PFSK-1 (cell line): ENCODE data around the gene RPS5.

Experiments
- FOXP2 ChIP-seq: optimal IDR thresholded peaks from 2 replicates; pipeline ENCODE3; 2011; ENCODE audit warnings: borderline replicate concordance, control low read depth, inconsistent platforms; ENCODE audit not compliant: insufficient read depth; ENCODE audit errors: extremely low read length, extremely low read depth
- POLR2AphosphoS5 ChIP-seq: IDR thresholded peaks from 2 replicates; pipeline ENCODE4 v1.6.1; 2012; ENCODE audit warnings: low read depth, mild to moderate bottlenecking, control low read depth, low read length, moderate library complexity
- TAF1 ChIP-seq: IDR thresholded peaks from 2 replicates; pipeline ENCODE4 v1.6.1; 2012; ENCODE audit warnings: low read length, control low read depth, borderline replicate concordance; ENCODE audit not compliant: insufficient read depth
- TF ChIP-seq, protein P1 (sequence below), 2 experiments: IDR thresholded peaks; 2 replicates each; pipeline versions ENCODE4 v1.6.1 to v1.8.0; 2011 to 2012; ENCODE audit warnings: low read depth in 2 of 2, low read length in 2 of 2, control low read depth in 1 of 2, inconsistent platforms in 1 of 2, mild to moderate bottlenecking in 1 of 2, moderate library complexity in 1 of 2; ENCODE audit not compliant: insufficient read depth in 1 of 2

DNA sequence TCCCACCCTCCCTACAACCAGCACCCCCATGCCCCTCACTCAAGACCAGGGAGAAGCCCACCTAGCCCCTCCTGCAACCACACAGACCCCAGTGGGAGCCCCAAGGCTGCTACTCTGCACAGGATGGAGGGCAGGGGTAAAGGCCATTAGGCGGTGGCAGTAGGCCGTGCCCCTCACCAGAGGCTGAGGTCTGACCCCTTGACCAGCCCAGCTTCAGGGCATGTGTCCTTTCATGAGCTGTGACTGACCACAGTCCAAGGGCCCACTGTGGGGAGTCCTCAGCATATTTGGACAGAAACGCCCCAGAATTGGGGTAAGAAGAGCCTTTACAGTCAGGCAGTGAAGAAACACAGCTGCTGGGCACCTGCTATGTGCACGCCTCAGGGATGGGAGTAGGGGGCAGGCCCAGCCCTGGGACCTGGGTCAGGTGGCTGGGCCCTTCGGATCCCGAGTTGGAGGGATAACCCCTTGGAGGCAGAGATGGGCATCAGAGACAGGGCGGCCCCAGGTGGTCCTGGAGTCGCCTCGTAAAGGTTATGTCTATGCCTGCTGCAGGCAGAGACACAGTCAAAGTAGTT, 1.7 kb upstream of the RPS5 start:
- TF ChIP-seq TAF1 (no peak), FOXP2 (no peak), POLR2AphosphoS5 (no peak)
- TF ChIP-seq, protein P1, sequence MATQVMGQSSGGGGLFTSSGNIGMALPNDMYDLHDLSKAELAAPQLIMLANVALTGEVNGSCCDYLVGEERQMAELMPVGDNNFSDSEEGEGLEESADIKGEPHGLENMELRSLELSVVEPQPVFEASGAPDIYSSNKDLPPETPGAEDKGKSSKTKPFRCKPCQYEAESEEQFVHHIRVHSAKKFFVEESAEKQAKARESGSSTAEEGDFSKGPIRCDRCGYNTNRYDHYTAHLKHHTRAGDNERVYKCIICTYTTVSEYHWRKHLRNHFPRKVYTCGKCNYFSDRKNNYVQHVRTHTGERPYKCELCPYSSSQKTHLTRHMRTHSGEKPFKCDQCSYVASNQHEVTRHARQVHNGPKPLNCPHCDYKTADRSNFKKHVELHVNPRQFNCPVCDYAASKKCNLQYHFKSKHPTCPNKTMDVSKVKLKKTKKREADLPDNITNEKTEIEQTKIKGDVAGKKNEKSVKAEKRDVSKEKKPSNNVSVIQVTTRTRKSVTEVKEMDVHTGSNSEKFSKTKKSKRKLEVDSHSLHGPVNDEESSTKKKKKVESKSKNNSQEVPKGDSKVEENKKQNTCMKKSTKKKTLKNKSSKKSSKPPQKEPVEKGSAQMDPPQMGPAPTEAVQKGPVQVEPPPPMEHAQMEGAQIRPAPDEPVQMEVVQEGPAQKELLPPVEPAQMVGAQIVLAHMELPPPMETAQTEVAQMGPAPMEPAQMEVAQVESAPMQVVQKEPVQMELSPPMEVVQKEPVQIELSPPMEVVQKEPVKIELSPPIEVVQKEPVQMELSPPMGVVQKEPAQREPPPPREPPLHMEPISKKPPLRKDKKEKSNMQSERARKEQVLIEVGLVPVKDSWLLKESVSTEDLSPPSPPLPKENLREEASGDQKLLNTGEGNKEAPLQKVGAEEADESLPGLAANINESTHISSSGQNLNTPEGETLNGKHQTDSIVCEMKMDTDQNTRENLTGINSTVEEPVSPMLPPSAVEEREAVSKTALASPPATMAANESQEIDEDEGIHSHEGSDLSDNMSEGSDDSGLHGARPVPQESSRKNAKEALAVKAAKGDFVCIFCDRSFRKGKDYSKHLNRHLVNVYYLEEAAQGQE (IDR thresholded peaks at IDR 0.05; ENCODE audit: insufficient read depth in 1 of 2, low read depth in 2 of 2, low read length in 2 of 2): no peak
